Measurements from ENCODE around the gene C1orf116. TPM values are rescaled to one million over a fixed set of nuclear protein-coding genes. Genes with fewer than 3 reads are reported as not detected.

The C1orf116 gene
- total RNA-seq, 1 experiment from 2014 or later, result 0.26 TPM

- no peak for DNase-seq
- H3K4me3 ChIP-seq, result no peak overlapping the region
- H3K9me3 ChIP-seq, result no peaks in the 10 kb centered on the region
- no peaks in the 10 kb centered on the region for H3K27me3 ChIP-seq
- no peaks in the 10 kb centered on the region for H3K36me3 ChIP-seq
These were observed 31.8 kb downstream of the C1orf116 start for GRCh38 chr1:207000651-207001291.

- no peaks in the 10 kb centered on the region for H3K9me3 ChIP-seq
- H3K4me3 ChIP-seq, result no peak overlapping the region
- no peaks in the 10 kb centered on the region for H3K27me3 ChIP-seq
- H3K36me3 ChIP-seq, result no peaks in the 10 kb centered on the region
- DNase-seq, result no peak
These were observed 33.7 kb downstream of the C1orf116 start for GRCh38 chr1:206998816-206999215.

DNA sequence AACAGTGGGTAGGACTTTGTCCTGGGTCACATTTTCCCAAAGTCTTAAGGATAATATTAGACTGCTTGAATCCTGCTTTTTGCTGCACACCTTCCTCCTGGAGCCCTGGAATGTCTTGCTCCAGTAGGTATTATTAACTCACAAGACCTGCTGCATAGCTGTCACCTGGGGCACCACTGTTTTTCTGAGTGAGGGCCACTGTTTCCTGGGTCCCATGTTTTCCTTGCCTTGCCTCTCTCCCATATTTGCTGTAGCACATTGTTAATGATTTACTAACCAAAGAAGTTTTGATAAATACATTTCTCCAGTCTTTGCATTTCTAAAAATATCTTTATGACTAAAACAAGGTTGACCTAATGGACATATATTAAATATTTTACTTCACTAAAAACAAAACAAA lies 39.8 kb downstream of the C1orf116 start:
- no peaks in the 10 kb centered on the region for H3K27me3 ChIP-seq

GRCh38 chr1:206987873-206988272 lies 44.7 kb downstream of the C1orf116 start:
- no peaks in the 10 kb centered on the region for H3K27me3 ChIP-seq
- no peak for DNase-seq
- no peaks in the 10 kb centered on the region for H3K9me3 ChIP-seq

More for the DNA sequence above, 39.8 kb downstream of the C1orf116 start:
- Histone ChIP-seq H3K9me3 (no peaks in the 10 kb centered on the region), H3K4me3 (no peak overlapping the region), H3K36me3 (no peaks in the 10 kb centered on the region)
- no peak for DNase-seq

DNA sequence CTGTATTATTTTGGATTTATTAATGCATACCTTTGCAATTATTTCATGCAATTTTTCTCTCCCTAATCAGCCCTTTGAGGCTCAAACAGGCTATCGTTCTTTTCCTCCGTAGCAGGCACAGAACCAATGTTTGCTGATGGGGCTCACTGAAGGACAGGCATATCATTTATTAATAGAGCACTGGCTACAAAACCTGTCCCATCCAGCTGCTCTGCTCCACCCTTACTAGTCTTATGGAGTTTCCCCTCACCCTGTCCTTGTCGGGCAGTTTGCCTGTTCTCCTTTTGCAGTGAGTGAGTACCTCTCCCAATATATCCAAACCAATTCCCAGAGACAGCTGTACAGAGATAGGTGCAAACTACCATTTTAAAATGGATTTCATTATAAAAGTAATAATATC lies 45.7 kb downstream of the C1orf116 start:
- H3K4me3 ChIP-seq, result no peak overlapping the region
- H3K27me3 ChIP-seq, result no peaks in the 10 kb centered on the region
- no peaks in the 10 kb centered on the region for H3K9me3 ChIP-seq
- no peaks in the 10 kb centered on the region for H3K36me3 ChIP-seq
- DNase-seq, result no peak

More at GRCh38 chr1:206987873-206988272, 44.7 kb downstream of the C1orf116 start:
- Histone ChIP-seq H3K4me3 (no peak overlapping the region), H3K36me3 (no peaks in the 10 kb centered on the region)

GRCh38 chr1:206986402-206986801 lies 46.2 kb downstream of the C1orf116 start:
- Histone ChIP-seq H3K27me3 (no peaks in the 10 kb centered on the region), H3K4me3 (no peak overlapping the region), H3K36me3 (no peaks in the 10 kb centered on the region), H3K9me3 (no peaks in the 10 kb centered on the region)
- DNase-seq, result no peak

DNA sequence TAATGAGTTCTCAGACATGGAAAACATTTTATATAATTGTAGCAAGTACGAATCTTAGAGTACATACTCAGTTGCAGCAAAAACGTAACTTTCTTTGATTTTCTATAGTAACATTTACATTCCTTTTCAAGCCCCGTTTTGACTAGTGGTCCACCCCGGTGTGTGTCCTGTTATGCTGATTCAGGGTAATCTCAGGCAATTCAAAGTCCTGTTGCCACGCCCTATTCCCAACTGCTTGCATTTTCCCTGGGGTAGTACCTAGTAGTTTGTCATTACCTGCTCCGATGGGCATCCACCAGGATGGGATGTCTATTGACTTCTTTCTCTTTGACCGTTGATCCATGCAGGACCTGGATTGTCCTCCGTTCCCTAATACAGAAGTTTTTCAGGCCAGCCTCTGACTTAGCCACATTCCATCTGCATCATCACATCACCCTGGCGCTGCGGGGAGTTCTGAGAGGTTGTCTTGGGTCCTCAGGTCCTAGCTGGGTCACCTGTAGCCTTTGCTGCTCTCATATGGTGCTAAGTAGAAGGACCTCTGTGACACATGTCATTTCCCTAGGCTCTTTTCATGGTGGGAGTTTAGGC lies 47.3 kb downstream of the C1orf116 start:
- DNase-seq, result no peak
- Histone ChIP-seq H3K27me3 (no peaks in the 10 kb centered on the region), H3K4me3 (no peak overlapping the region), H3K9me3 (no peaks in the 10 kb centered on the region), H3K36me3 (no peaks in the 10 kb centered on the region)

GRCh38 chr1:206982216-206982615 lies 50.3 kb downstream of the C1orf116 start:
- H3K4me3 ChIP-seq, result no peak overlapping the region
- DNase-seq, result peak; percentile 32
- no peaks in the 10 kb centered on the region for H3K27me3 ChIP-seq
- no peaks in the 10 kb centered on the region for H3K9me3 ChIP-seq
- H3K36me3 ChIP-seq, result no peaks in the 10 kb centered on the region

DNA sequence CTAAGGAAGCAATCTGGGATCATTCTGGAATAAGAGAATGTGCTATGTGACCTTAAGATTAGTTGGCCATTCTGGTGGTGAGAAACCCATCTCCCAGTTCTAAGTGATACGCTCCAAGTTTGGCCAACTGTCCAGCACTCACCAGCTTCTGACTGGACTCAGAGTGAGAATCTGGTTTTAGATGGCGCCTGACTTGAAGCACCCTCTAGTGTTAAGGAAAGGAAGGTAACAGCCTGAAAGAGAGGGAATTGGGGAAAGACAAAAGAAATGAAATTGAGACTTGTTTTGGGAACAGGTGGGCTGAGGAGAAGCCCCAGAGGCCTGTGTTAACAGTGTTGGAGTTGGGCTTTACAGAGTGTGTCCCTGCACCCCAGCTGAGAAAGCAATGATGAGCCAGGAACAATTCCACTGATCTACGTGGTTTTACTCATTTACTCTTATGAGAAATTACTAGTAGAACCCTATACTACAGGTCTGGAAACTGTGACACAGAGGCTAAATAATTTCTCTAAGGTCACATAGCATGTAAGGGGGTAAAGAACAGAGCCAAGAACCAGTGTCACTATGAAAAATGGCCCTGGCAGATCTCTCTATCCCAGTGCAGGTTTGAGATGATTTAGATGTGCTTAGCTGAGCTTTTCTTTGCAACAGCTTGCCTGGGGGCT lies 53.0 kb downstream of the C1orf116 start:
- H3K4me3 ChIP-seq, result no peak overlapping the region
- no peaks in the 10 kb centered on the region for H3K27me3 ChIP-seq
- no peak for DNase-seq
- no peaks in the 10 kb centered on the region for H3K36me3 ChIP-seq
- no peaks in the 10 kb centered on the region for H3K9me3 ChIP-seq

- Histone ChIP-seq H3K9me3 (no peaks in the 10 kb centered on the region), H3K4me3 (no peak overlapping the region)
These were observed 54.3 kb downstream of the C1orf116 start for GRCh38 chr1:206978259-206978658.

GRCh38 chr1:206975306-206975705 lies 57.2 kb downstream of the C1orf116 start:
- Histone ChIP-seq H3K4me3 (no peak overlapping the region), H3K36me3 (no peaks in the 10 kb centered on the region), H3K9me3 (no peaks in the 10 kb centered on the region), H3K27me3 (peaks cover 6% of the 10 kb centered on the region; the same call in 1 of the 2 replicates)
- DNase-seq, result no peak

More at GRCh38 chr1:206978259-206978658, 54.3 kb downstream of the C1orf116 start:
- Histone ChIP-seq H3K36me3 (no peaks in the 10 kb centered on the region), H3K27me3 (no peaks in the 10 kb centered on the region)
- no peak for DNase-seq

- Histone ChIP-seq H3K9me3 (no peaks in the 10 kb centered on the region), H3K36me3 (no peaks in the 10 kb centered on the region), H3K4me3 (no peak overlapping the region), H3K27me3 (peaks cover 6% of the 10 kb centered on the region; the same call in 1 of the 2 replicates)
- DNase-seq, result no peak
These were observed 58.4 kb downstream of the C1orf116 start for GRCh38 chr1:206974140-206974539.

DNA sequence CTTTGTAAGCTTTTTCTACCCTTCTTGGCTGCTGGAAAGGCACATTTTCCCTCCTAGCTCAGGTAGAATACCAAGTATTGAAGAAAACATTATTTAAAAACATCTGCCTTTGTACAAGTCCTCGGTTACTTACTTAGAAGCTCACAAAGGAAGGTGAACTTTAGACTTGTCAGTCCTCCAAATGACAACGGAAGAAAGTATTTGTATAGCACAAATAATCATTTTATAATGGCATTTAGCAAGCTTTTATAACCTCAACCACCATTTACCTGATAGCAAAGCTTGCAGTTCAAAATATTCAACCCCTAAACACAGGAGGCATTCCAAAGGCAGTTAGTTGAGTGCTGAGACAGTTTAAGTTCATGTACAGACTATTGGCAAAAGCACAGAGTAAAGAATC lies 59.8 kb downstream of the C1orf116 start:
- H3K4me3 ChIP-seq, result no peak overlapping the region
- H3K36me3 ChIP-seq, result no peaks in the 10 kb centered on the region
- DNase-seq, result no peak
- H3K27me3 ChIP-seq, result peaks cover 6% of the 10 kb centered on the region; the same call in 1 of the 2 replicates
- H3K9me3 ChIP-seq, result no peaks in the 10 kb centered on the region

- H3K27me3 ChIP-seq, result peaks cover 6% of the 10 kb centered on the region; the same call in 1 of the 2 replicates
- H3K9me3 ChIP-seq, result no peaks in the 10 kb centered on the region
- H3K36me3 ChIP-seq, result no peaks in the 10 kb centered on the region
- DNase-seq, result no peak
- H3K4me3 ChIP-seq, result no peak overlapping the region
These were observed 61.4 kb downstream of the C1orf116 start for GRCh38 chr1:206971029-206971655.

GRCh38 chr1:206970446-206970845 lies 62.1 kb downstream of the C1orf116 start, which contains the start of gene FCAMR:
Gene FCAMR (minus strand): TSS chr1:206970460. CDS start chr1:206970125, 335 bp downstream.
- Histone ChIP-seq H3K4me3 (no peak within 1 kb of the TSS), H3K27me3 (peaks cover 6% of the 10 kb centered on the region; the same call in 1 of the 2 replicates), H3K9me3 (no peaks in the 10 kb centered on the region), H3K36me3 (no peaks in the 10 kb centered on the region)
- no peak for DNase-seq

DNA sequence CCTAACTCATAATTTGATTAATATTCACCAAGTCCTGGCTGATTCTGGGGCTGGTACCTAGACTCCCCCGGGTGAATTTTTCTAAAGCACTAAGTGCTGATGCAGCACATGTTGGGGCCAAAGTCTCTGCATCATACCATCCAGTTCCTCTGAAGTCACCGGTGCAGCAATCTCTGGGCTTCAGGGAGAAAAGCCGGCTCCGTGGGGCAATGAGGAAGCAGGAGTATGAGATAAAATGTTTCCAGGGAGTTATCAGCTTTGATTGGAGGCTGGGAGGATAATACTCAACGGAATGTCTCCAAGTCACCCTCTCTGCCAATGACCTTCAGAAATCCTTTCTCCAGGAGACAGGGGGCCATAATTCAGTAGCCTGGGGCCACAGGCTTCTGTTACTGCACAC lies 63.5 kb downstream of the C1orf116 start:
- no peak for DNase-seq
- H3K27me3 ChIP-seq, result peaks cover 6% of the 10 kb centered on the region; the same call in 1 of the 2 replicates
- no peaks in the 10 kb centered on the region for H3K36me3 ChIP-seq
- no peaks in the 10 kb centered on the region for H3K9me3 ChIP-seq
- H3K4me3 ChIP-seq, result no peak overlapping the region

Data from MG63 (cell line).